AG08396 (cell line): Measurements from ENCODE around the gene SYPL1.
A peak's percentile ranks its signal among the peaks of the same experiment; 100 is the strongest.

ENCODE experiments used
- DNase-seq: peaks from one replicate; pipeline ENCODE4 v3.0.0; 2012; ENCODE audit warnings: low spot score, mixed read lengths

The SYPL1 gene

DNA sequence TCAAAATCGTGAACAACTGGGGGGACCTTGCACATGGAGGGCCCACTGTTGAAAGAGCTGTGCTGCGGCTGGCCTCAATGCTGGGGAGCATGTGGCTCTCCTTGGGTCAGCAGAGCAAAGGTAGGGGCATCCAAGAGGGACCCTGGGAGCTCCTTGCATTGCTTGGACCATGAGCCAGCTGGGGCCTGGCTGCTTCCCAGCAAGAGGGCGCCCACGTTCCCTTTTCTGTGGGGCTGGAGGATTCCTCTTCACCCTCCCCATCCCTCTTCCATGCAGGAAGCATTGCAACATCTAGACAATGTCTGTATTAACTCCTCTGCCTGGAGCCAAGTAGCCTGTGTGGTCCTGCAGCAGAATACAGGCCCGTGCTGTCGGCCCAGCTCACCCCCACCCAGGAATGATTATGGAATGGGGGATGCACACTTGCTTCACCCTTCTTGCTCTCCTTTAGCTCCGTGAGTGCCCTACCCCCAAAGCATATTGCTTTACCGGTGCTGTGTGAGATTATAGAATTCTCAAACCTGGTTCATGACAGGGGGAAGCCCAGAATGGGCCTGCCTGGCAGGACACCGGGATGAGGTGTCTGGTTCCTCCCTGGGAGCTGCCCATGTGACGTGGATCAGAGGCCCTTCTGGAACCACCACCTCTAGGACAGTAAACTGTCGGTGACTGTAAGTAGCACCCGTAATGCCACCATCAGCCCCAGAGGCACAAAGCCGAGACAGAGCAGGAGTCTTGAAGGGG is 61.9 kb downstream of the SYPL1 start:
- peak; percentile 47 for DNase-seq

DNA sequence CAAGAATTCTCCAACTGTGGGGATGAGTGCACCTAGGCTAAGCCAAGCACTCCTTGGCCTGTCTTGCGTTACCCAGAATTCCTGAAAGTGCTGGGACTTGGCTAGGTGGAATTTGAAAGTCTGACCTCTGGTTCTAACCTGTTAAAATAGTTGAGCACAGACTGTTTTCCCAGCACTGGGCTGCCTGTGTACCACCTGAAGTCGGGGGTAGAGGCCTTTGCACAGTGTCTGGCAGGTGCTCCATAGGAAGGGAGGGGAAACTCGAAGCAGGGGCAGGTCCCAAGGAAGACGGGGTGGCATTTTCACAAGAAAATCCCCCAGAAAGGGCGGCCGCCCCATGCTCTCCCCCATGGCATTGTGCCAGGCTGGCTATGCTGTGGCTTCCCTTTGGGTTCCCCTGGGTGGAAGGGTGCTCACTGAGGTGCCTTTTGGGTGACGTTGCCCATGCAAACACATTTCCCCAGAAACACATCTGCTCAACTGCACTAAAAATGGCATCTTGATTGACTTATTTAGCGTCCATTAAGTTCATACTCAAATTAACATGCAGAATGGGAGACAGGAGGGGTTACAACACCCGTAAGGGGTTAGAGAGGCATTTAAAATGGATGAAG is 62.9 kb downstream of the SYPL1 start:
- no peak for DNase-seq

GRCh38 chr7:106048706-106049020 is 63.4 kb downstream of the SYPL1 start:
- DNase-seq, result no peak

DNA sequence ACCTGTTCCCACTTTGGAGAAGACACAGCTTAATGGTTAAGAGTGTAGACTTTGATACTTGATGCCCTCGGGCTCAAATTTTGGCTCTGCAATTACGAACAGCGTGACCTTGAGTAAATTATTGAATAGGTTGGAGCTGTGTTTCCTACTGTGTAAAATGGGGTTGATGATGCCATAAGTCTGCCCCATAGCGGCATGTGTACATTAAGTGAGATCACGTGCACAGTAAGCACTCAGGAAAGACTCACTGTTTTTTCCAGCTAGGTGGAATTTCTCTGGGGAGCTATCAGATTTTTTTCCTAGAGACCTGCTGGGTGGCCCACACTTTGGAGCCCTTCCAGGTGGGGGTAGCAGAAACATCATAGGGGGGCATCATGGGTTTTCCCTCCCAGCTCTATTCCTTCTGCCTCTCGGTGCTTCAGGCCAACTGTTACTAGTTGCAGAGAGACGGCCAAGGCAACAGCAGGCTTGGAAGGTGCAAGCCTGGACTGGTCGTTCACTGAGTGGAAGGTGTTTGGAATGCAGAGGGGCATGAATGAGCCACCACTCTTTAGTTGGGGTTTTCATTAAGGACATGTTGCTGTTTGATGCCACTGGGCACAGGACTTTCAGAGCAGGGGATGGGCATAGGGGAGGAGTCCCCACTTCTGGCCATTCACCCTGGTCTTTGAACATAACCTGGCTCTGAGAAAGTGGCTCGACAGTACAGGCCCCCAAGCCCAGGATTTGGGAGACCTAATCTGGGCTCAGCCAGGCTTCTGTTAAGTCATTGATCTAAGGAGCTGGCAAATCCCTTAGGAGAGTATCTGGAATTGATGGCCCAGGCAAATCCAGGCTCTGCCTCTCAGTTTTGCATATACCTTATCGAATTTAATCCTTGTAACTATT is 64.0 kb downstream of the SYPL1 start:
- DNase-seq, result no peak

DNA sequence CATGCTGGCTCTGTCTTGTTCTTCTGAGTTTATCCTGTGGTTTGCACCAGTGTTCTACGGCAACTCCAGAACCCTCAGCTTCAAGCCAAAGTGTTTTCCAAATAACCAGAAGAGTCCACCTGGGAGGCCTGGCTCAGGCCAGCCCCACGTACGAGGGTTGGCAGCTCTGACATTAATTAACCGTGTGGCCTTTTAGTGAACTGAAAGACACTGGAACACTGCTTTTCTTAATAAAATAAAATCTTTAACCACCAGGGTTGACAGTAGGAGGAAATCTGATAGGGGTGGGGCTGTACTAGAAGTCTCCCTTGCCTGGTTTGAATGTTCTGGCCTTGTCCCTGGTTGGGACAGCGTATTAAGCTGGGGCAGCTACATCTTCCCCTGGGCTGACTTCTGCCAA is 64.9 kb downstream of the SYPL1 start:
- DNase-seq, result no peak

DNA sequence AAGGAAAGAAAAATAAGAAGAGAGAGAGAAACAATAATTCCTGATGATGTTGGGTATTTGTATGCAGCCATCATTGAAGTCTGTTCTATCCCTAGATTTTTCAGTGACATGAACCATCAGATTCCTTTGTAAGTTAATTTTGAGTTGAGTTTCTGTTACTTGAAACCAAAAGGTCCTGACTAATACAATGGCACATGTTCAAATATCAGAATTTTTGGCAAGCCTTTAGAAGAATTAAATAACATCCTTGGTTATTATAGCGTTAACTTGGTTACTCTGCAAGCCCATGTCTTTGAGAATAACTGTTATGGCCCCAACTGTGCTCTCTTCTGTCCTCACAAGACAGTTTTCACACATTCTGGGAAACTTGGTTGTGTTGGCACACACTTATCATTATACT is 66.5 kb downstream of the SYPL1 start:
- DNase-seq, result no peak

GRCh38 chr7:106045139-106045538 is 67.0 kb downstream of the SYPL1 start:
- DNase-seq, result no peak

GRCh38 chr7:106042196-106042611 is 69.9 kb downstream of the SYPL1 start:
- DNase-seq, result no peak

GRCh38 chr7:106041140-106041717 is 70.9 kb downstream of the SYPL1 start:
- DNase-seq, result peak; percentile 33
